Measurements from ENCODE around the gene PTPN3.

The PTPN3 gene

GRCh38 chr9:109504689-109505088 is 6.6 kb upstream of the PTPN3 start:
- no peak for FAIRE-seq

DNA sequence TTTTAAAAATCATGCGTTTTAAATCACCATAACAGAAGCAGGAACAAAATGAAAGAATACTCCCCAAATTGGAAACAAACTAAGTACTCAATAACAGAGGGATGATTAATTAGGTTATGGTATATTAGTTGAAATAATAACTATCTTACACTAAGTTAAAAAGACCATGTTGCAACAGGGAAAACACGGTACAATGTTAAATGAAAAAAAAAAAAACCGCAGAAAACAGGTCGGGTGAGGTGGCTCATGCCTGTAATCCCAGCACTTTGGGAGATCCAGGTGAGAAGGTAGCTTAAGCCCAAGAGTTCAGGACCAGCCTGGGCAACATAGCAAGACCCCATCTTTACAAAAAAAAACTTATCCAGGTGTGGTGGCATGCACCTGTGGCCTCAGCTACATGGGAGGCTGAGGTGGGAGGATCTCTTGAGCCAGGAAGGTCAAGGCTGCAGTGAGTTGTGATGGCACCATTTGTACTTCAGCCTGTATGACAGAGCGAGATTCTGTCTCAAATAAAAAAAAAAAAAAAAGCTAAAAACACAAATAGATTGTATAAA is 2.4 kb upstream of the PTPN3 start:
- FAIRE-seq = no peak

GRCh38 chr9:109499631-109500410 is 1.7 kb upstream of the PTPN3 start:
- no peak for FAIRE-seq

DNA sequence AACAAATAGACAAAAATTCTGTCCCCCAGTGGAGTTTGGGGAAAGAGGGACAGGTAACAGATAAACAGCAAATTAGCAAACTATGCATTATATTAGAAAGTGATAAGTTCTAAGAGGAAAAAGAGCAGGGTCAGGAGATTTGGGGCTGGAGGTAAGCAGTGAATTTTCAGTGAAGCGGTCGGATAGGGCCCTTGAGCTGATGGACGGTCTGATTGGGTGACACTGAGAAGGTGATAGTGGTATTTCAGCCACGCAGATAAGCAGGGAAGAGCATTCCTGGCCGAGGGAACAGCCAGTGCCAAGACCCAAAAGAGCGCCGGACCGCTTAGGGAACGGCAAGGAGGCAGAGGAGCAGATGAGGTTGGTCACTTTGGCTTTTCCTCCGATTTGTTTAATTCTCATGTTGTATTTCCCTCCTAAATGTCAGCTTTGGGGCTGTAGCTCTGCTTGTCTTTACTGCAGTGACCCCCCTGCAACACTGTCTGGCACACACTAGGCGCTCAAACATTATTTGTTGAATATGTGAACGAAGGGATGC is 1.1 kb upstream of the PTPN3 start:
- no peak for FAIRE-seq

- no peak for FAIRE-seq
Measured at GRCh38 chr9:109497226-109498153, 617 bp downstream of the PTPN3 start.

- no peak for FAIRE-seq
Measured at GRCh38 chr9:109496841-109497225, 1.3 kb downstream of the PTPN3 start.

- FAIRE-seq = no peak
Measured at GRCh38 chr9:109496218-109496617, 1.9 kb downstream of the PTPN3 start.

- FAIRE-seq = no peak
Measured at GRCh38 chr9:109493648-109494047, 4.5 kb downstream of the PTPN3 start.

DNA sequence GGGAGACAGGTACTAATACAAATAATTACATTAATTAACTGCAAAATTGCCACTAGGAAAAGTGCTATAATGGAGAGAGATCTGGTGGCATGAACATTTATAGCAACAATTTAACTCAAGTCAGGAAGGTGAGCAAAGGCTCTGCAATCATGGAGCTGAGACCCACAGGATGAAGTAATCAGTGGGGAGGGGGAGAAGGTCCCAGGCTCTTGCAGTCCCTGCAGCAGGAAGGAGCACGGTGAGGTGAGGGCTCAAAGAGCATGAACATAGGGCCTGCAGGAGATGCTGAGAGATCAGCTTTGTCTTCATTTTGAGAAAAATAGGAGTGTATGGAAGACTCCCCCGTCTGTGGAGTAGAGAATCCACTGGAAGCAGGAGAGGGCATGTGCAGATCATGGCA is 6.5 kb downstream of the PTPN3 start:
- FAIRE-seq = no peak

GRCh38 chr9:109488791-109489492 is 9.2 kb downstream of the PTPN3 start:
- no peak for FAIRE-seq

DNA sequence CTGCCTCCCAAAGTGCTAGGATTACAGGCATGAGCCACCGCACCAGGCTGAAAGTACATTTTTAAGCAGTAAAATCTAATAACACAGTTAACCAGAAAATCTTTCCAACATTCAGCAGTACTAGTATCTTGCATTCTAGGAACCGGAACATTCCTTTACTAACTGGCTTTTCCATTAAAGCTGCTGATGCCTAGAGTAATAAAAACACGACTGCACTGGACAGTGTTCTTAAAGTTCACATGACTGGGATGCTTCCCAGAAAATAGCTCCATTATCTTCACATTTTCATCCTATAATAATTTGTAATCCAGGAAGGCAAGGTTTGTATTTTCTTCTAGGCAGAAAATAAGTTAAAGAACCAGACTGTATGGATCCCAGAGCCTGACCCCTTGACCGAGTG is 9.8 kb downstream of the PTPN3 start:
- FAIRE-seq = no peak

GRCh38 chr9:109487247-109487646 is 10.9 kb downstream of the PTPN3 start:
- no peak for FAIRE-seq

DNA sequence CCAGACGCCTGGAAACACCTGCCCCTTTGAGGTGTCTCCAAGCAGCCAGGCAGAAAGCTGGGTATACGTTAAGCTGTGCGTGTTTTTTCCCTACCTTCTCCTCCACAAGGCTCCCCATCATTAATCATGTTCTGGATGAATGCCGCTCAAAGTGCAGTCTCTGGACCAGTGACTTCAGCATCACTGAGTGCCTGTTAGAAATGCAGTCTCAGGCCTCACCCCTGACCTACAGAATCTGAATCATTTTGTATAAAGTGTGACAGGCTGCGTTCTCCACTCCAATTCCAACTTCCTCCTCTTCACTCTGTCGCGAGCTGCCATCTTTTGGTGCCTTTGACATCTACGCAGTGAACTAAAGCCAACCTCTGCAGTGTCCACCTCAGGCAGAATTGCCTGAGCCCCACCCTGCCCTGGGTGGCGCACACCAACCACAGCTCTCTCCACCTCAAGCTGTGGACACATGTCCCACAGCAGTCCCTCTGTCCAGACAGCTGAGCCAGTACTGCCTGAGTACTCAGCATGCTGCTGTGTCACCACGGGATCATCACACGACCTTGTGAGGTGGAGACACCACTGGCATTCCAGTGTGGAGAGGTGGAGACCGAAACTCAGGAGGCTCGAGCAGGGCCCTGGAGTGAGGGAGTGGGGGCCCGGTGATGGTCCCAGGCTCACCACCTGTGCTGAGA is 14.2 kb downstream of the PTPN3 start:
- FAIRE-seq = no peak

DNA sequence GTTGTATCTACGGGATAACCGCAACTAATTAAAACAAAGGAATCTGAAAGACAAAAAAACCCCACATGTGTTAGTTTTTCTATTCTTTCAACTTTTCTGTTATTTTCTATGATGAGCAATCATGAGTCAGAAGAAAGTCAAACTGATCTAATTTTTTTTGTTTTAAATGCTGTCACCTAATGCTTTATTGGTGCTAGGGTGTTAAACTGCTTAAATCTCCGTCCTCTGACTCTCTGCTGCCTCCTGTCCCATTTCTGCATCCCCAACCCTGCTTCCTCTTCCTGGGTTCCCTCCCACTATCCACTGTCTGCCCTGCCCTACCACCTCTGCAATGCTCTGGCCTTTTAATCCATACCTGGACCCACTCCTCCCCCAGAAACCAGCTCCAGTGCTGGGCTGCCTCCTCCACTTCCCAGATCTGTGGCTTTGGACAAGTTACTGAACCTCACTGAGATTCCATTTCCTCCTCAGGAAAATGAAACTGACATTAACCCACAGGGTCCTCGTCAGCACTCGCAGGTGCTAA is 15.7 kb downstream of the PTPN3 start:
- no peak for FAIRE-seq

DNA sequence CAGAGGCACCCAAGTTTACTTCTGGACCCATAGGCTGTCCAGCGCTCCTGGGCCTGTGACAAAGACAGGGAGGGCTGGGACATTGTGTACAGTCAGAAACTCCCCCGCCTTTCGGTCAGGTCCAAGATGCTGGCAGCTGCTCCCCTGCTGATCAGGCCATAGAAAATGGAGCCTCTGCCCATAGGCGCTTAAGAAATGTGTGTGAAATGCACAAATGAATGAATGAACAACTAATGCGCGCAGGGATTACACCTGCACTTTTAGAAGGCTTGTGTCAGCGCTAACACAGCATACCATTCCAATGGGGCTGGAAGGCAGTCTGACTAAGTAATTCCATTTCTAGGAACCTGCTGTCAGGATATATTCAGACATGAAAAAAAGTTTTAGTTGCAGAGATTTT is 16.3 kb downstream of the PTPN3 start:
- FAIRE-seq = no peak

DNA sequence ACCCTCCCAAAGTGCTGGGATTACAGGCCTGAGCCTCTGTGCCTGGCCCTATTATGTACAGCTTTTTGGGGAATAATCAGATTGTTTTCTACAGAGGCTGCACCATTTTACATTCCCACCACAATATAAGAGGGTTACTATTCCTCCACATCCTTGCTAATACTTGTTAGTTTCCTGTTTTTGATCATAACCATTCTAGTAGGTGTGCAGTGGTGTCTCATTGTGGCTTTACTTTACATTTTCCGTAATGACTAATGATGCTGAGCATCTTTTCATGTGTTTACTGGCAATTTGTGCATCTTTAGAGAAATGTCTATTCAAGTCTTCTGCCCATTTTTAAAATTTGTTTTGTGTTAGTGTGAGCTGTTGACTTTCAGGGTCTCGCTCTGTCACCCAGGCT is 18.3 kb downstream of the PTPN3 start:
- no peak for FAIRE-seq

- FAIRE-seq = no peak
Measured at GRCh38 chr9:109478665-109479380, 19.3 kb downstream of the PTPN3 start.

DNA sequence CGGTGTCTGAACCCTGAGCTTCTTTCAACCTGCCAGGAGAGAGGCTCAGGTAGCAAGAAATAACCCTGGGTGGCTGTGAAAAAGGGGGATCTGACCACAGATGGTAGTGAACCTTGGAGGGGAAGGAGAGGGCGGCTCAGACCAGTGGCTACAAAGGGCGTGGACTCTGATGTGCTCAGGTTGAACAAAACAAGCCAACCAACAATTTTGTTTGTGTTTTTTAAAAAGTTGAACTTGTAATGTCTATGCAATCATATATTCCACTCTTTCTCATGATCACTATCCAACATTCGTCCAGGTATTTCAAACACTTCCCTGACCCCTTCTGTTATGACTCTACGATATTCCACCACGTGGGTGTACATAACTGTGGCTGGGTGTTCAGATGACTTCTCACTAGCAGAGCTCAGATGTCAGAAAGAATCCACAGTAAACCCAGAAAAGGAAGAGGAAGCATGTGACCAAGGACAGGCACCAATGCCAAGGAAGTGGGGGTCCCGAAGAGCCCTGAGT is 20.0 kb downstream of the PTPN3 start:
- no peak for FAIRE-seq

DNA sequence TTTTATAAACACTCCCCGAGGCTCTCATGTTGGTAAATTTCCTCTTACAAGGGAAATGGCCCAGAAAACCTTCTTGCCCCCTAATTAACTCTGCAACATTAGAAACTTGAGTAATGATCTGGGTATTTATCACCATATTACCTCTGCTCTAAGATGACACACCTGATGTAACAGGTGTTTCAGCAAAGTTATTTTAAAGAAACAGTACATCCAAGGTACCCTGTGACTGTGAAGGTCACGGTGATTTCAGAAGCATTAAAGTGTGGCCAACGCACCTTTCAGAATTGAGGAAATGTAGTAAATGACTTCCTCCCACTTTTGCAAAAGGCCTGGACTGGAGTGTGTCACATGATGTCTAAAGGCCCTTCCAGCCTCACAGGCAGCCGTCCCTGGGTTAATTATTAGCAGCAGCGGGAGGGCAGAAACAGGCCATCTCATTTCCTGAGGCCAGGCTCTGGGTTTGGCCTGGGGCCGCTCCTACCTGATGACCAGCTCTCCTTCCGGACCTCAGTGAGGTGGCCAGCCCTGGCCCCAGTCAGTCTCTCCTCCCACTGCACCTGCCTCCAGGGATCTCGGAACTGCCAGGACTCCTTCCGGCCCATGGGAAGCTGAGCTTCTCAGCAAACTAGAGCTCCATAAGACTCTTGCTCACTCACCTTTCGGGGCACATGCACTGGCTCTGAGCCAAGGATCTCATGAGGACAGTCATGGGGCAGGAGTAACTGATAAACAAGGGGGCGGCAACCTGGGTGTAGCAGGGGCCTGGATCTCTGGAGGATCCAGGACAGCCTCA is 20.7 kb downstream of the PTPN3 start:
- no peak for FAIRE-seq

DNA sequence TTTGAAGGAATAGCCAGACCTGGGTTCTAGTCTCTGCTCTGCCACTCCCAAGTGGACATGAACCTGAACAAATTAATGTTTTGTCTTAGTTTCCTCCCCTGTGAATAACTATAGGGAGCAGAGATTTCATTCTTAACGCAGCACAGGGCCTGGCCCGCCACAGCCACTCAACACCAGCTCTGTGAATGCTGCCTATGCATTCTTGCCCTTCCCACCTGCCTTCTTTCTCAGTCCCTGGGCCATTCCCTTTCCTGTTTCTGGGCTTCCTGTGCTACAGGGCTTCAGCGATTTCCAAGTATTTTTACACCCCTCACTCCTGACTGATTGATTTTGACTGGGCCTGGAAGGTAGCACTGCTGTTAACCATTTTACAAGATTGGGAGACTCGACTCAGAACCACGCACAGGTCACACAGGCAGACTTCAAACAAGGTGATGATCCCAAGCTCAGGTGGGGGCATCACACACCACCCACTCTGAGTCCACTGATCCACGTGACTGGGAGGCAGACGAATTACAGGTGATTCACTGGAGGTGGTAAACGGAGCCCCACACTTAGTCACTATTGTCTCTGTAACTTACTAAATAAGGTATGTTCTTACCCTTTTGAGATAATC is 21.4 kb downstream of the PTPN3 start:
- no peak for FAIRE-seq
